Fibroblast of pulmonary artery (primary cell): ENCODE results near the gene ANKRD33.

Experiments used
- DNase-seq: peaks from one replicate; pipeline ENCODE4 v3.0.0-alpha.2; 2010; ENCODE audit warnings: low read depth
- H3K4me3 ChIP-seq: replicated peaks from 2 replicates; pipeline ENCODE4 v1.5.1; 2011; ENCODE audit warnings: low read depth, mild to moderate bottlenecking, control low read depth, low read length, moderate library complexity
- TF ChIP-seq, protein P1 (sequence below): IDR thresholded peaks from 2 replicates; pipeline ENCODE4 v1.5.1; 2011; ENCODE audit warnings: mild to moderate bottlenecking, control low read depth, low read length, inconsistent platforms; ENCODE audit errors: missing control alignments

ANKRD33 gene

GRCh38 chr12:51888316-51889215 is 663 bp downstream of the ANKRD33 start:
- TF ChIP-seq, protein P1, sequence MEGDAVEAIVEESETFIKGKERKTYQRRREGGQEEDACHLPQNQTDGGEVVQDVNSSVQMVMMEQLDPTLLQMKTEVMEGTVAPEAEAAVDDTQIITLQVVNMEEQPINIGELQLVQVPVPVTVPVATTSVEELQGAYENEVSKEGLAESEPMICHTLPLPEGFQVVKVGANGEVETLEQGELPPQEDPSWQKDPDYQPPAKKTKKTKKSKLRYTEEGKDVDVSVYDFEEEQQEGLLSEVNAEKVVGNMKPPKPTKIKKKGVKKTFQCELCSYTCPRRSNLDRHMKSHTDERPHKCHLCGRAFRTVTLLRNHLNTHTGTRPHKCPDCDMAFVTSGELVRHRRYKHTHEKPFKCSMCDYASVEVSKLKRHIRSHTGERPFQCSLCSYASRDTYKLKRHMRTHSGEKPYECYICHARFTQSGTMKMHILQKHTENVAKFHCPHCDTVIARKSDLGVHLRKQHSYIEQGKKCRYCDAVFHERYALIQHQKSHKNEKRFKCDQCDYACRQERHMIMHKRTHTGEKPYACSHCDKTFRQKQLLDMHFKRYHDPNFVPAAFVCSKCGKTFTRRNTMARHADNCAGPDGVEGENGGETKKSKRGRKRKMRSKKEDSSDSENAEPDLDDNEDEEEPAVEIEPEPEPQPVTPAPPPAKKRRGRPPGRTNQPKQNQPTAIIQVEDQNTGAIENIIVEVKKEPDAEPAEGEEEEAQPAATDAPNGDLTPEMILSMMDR: no peak
- no peak overlapping the region for H3K4me3 ChIP-seq

GRCh38 chr12:51889216-51890132 is 1.6 kb downstream of the ANKRD33 start:
- DNase-seq: peak; percentile 45
- TF ChIP-seq, protein P1: peak; percentile 32
- no peak overlapping the region for H3K4me3 ChIP-seq

More at GRCh38 chr12:51888316-51889215, 663 bp downstream of the ANKRD33 start:
- DNase-seq: no peak

DNA sequence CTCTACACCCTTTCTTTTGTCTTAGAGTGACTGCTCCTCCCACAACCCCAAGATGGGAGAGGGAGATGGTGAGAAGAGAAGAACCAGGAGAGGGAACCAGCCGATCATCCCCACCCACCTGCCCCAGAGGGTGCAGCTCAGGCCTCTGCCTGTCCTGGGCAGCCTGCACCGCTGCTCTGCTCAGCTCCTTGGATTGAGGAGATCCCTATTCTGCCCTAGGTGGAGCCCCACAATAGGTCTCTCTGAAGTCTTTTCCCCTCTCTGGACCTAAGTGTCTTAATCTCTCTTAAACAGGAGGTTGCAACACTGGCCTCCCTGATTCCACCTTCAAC is 2.2 kb downstream of the ANKRD33 start:
- TF ChIP-seq, protein P1: no peak
- H3K4me3 ChIP-seq: no peak overlapping the region
- DNase-seq: no peak

DNA sequence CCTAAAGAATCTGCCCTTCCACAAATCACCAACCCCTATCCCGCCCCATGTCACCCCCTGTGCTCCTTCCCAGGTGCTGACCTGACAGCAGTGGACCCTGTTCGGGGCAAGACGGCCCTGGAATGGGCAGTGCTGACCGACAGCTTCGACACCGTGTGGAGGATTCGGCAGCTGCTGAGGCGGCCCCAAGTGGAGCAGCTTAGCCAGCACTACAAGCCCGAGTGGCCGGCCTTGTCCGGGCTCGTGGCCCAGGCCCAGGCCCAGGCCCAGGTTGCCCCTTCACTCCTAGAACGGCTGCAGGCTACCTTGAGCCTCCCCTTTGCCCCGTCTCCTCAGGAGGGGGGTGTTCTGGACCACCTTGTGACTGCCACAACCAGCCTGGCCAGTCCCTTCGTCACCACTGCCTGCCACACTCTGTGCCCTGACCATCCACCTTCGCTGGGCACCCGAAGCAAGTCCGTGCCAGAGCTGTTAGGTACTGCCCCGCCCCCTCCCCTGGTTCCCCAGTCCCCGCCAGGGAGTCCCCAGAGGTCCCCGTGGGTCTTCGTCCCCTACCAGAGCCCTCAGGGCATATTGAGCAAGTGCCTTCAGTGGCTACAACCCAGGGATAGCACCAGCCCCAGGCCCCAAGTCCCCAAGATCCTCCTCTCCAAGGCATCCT is 2.7 kb downstream of the ANKRD33 start:
- TF ChIP-seq, protein P1: no peak
- H3K4me3 ChIP-seq: no peak overlapping the region
- no peak for DNase-seq

DNA sequence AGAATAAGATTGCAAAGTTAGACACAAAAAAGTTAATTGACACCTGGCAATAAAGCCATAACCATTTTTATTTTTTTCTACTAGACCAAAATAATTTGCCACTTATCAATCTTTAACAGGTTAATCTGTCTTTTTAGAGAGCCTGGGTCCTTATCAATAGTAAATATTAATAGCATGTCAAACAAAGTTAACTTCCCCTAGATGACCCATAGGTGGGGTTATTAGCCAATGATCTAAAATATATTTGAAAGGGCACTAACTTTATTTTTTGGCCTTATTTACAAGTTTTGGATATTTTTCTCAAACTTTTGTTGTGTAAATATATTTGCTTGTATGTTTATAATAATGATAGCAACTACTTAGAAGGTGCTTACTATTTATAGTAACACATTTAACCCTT is 3.9 kb downstream of the ANKRD33 start:
- TF ChIP-seq, protein P1: peak; percentile 43
- DNase-seq: peak; percentile 53

DNA sequence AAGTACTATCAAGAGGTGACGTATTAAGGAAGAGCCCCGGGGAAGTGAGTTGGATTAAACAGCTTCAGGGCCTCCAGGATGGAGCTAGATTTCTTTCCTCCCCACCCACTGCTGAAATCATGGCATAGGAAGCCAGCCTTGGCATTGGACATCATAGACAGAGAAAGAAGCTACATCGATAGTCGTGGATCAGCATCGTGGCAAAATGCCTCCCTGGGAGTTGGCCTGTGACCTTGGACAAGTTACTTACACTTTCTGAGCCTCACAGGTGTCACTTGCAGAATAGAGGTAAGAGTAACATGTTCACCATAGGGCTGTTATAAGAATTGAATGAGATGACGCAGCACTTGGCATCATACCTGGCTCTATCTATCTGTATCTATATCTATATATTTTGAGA is 5.9 kb downstream of the ANKRD33 start:
- no peak overlapping the region for H3K4me3 ChIP-seq
- TF ChIP-seq, protein P1: no peak
- DNase-seq: no peak

More for the DNA sequence above, 3.9 kb downstream of the ANKRD33 start:
- no peak overlapping the region for H3K4me3 ChIP-seq
